Ecto neural progenitor cell (in vitro differentiated cells): ENCODE data around the gene RPL22.
A peak's percentile ranks its signal among the peaks of the same experiment; 100 is the strongest.

Experiments
- DNase-seq: peaks from one replicate; pipeline ENCODE4 v3.0.0-alpha.2; 2018; ENCODE audit warnings: low spot score

The RPL22 gene

DNA sequence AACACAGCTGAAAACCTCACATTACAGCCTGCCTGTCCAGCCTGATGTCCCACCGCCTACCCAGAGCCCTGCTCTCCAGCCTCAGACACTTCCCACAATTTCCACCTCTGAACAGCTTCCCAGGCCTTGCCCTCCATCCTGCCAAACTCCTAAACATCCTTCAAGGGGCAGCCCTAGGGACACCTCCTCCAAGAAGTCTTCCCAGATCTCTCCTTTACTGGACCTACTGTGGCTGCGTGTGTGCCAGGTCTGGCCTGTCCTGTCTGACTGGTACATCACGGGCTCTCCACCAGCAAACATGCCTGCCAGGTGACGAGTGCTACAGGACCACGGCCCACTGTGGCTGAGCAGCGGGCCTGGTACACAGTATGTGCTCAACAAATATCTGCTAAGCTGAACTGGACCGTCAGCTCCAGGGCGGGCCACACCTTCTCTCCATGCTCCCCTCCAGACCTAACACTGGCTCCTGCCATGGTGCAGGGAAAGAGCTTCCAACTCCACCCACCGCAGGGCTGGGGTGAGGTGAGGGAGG lies 48.0 kb downstream of the RPL22 start:
- no peak for DNase-seq

- DNase-seq, result no peak
Observed at GRCh38 chr1:6150006-6150938, 49.1 kb downstream of the RPL22 start.

GRCh38 chr1:6149597-6149996 lies 49.8 kb downstream of the RPL22 start:
- no peak for DNase-seq

DNA sequence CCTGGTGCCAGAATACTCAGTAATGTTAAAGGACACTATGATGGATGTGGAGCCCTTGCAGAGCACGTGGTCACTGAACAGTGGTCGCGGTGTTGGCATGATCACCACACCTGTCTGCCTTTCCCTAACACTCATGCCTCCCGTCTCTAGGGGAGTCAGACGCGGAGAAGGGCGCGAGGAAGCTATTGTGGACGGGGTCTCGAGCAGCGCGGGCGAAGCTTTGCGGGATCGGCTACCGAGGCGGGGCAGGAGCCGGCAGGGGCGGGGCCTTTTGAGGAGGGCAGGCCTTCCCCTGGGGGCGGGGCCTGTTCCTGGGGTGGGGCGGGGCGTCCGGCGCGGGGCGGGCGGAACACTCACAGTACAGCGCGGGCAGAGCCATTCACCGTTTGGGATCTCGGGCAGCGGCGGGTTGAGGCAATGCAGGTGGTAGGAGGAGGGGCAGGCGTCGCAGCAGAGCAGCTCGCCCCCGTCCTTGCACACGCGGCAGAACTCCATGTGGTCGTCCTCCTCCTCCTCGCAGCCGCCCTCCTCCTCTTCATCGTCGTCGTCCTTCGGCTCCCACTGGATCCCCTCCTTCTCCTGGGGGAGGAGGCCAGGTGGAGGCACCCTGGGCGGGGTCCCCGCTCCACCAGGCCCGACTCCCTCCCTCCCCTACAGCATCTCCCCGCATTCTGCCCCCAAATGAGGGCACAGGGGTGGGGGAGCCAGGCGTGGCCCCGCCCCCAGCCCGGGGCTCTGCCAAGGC lies 50.7 kb downstream of the RPL22 start:
- peak; percentile 93 for DNase-seq

DNA sequence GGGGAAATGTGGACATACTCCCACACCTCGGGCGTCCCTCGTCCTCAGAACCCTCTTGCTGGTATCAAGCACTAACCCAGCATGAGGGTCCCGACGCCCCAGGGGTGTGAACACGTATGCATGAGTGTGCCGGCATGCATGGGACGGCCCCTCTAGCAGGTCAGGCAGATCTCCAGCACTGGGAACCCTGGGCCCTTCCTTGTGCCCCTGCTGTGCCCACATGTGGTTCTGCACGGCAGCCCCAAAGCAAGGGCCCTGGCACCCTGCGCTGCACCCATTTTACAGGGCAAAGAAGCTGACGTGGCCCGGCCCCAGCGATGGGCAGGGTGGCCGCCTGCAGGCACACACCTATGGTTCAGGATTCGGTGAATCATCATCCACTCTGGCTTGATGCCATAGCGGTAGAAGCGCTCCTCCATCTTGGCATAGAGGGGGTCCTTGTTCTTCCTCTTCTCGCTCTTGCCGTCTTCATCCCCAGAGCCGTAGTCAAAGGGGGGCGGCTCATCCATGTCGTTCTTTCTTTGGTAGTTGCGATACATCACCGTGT lies 53.5 kb downstream of the RPL22 start:
- DNase-seq, result no peak

- DNase-seq, result no peak
Observed at GRCh38 chr1:6145396-6145750, 54.0 kb downstream of the RPL22 start.

DNA sequence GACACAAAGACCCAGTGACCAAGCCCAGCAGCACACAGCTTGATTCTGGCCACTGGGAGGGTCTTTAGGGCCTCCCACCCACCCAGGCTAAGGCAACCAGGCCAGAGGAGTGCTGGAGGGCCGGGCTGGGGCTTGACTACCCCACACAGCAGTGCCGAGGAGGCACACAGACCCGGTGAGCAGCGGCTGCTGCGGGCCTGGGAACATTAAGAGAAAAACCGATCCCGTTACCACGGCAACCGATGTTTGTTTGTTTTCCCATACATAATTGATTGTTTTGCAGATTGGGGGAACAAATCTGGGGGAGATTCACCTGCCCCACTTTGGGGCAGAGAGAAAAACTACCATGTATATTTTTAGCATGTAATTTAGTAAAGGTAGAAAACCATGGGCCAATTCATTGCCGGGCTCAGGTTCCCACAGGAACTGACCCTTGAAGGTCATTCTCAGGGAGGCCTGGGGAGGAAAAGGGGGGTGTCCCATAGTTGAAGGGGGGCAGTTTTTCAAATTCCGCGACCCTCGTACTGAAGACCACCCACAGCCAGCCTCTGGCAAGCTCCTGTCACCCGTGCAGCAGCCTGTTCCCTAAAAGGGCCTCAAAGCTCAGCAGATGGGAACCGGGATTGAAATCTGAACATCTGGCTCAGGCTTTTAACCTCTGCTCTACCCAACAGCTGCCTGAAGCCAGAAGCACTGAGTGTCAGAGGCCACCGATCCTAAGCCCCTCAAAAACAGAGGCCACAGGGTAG lies 54.6 kb downstream of the RPL22 start:
- DNase-seq, result no peak

DNA sequence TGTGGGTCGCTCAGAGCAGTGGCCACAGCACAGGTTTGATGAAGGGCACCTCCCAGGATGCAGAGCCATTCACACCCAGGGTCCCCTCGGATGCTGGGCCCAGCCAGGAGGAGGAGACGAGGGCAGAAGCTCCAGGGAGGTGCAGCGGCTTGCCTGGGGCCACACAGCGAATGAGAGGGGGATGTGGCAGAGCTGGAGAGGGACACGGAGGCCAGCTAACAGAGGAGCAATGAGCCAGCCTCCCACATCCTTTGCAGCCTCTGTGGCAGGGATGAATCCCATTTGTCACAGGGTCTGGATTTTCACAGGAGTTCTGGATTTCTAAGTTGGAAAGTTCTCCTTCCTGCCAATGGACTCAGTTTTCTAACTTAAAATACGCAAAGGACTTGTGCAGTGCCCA lies 55.2 kb downstream of the RPL22 start:
- DNase-seq, result no peak

DNA sequence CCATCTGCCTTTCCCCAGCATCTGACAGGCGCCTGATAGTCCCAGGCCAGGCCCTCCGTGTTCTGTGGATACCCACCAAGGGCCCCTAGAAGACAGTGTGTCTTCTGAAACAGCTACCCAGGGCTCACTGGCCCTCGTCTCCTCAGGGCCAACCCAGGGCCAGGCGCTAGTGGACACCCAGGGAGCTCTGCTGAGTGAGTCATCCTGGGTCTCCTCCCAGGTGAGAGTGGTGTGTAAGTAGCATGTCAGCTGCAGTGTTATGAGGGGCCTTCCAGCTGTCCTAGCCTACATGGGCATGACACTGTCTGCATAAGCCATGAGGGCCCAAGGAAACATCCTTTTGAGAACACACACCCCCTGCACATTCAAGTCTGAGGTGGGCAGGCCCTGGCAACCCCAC lies 56.0 kb downstream of the RPL22 start:
- DNase-seq, result no peak

DNA sequence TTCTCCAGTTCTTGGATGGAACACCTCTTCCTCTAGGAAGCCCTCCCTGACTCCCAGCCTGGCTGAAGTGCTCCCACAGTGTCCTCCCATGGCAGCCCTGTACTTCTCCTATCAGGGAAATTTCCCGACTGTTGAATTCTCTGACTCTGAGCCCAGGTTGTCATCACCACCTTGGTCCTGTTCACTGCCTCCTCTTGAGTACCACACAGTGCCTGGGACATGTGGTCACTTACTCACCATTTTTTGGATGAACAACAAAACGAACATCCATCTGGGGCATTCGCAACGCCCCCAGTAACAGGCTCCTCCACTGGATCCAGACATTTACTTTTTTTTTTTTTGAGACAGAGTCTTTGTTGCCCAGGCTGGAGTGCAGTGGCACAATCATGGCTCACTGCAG lies 56.7 kb downstream of the RPL22 start:
- DNase-seq, result no peak

DNA sequence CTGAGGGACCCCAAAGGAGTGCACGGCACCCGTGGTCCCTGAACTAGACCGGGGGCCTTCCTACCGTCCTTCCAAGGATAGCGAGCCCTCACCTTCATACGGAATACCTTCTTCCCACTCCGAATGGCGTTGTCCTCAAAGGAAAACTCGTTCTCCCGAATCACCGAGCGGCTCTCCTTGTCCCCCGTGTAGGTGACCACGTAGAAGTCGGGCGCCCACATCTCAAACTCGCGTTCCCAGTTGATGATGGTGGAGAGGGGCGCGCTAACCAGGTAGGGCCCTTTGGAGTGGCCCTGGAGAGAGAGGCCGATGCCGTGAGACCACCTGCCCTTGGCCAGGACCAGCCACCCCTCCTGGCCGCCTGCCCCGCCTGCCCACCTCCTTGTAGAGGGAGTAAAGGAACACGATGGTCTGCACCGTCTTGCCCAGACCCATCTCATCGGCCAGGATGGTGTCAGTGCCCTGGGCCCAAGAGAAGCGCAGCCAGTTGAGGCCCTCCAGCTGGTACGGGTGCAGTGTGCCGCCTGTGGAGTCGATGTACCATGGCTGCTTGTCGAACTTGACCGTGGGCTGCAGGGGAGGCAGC lies 57.3 kb downstream of the RPL22 start:
- no peak for DNase-seq

DNA sequence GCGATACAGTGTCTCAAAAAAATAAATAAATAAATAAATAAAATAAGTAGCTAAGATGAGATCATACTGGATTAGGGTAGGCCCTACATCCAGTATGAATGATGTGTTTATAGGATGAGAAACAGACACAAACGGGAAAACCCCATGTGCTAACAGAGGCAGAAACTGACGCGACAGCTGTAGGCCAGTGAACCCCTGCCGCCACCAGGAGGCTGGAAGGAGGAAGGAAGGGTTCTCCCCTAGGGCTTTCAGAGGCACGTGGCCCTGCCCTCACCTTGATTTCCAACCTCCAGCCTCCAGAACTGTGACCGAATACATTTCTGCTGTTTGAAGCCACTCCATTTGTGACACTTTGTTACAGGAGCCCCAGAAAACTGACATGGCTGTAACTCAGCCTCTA lies 57.8 kb downstream of the RPL22 start:
- no peak for DNase-seq

DNA sequence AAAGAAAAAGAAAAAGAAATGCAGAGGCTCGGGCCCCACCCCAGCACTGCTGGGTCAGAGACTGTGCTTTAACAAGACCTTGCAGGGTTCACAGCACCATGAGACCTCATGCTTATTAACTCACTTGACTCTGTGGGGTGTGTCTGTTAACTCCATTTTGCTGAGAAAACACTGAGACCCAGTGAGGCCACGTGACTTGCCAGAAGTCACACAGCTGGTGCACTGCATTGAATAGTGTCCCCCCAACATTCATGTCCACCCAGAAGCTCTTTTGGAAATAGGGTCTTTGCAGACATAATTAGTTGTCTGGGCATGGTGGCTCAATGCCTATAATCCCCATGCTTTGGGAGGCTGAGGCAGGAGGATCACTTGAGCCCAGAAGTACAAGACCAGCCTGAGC lies 59.0 kb downstream of the RPL22 start:
- no peak for DNase-seq

- DNase-seq, result no peak
Observed at GRCh38 chr1:6137758-6138157, 61.6 kb downstream of the RPL22 start.

GRCh38 chr1:6136516-6137220 lies 62.7 kb downstream of the RPL22 start:
- no peak for DNase-seq
